Neural crest cell (in vitro differentiated cells): ENCODE data around the gene PPP1R3D. TPM values are rescaled to one million over a fixed set of nuclear protein-coding genes. Genes with fewer than 3 reads are reported as not detected.

Source experiments
- DNase-seq: peaks from one replicate; pipeline ENCODE4 v3.0.0; 2021; ENCODE audit warnings: low read depth, mixed read lengths, low spot score
- H3K27ac Mint-ChIP-seq: one replicate; pipeline ENCODE4 v1.8.0; 2021; ENCODE audit warnings: mild to moderate bottlenecking, mixed read lengths; ENCODE audit not compliant: unreplicated experiment
- H3K27me3 Mint-ChIP-seq: 2 replicates; pipeline ENCODE4 v1.8.0; 2021; ENCODE audit warnings: low read depth, mild to moderate bottlenecking, mixed read lengths
- H3K36me3 Mint-ChIP-seq: 2 replicates; pipeline ENCODE4 v1.8.0; 2021; ENCODE audit warnings: low read depth, mild to moderate bottlenecking, mixed read lengths
- H3K4me1 Mint-ChIP-seq: 2 replicates; pipeline ENCODE4 v1.8.0; 2021; ENCODE audit warnings: mixed read lengths
- H3K4me3 Mint-ChIP-seq: one replicate; pipeline ENCODE4 v1.8.0; 2021; ENCODE audit warnings: mild to moderate bottlenecking, mixed read lengths
- H3K9me3 Mint-ChIP-seq: 2 replicates; pipeline ENCODE4 v1.8.0; 2021; ENCODE audit warnings: mixed read lengths
- CTCF ChIP-seq: fragments of 200-600 bp; sonication (generic); conservative IDR thresholded peaks from 2 replicates; pipeline ENCODE4 v1.5.0; 2021; ENCODE audit warnings: antibody characterized with exemption, mild to moderate bottlenecking
- long read RNA-seq: library from polyadenylated mRNA; unstranded; transcript quantifications from one replicate; pipeline ENCODE4 v2.0.0, GENCODE V29; 2020
- total RNA-seq: library from RNA; stranded (reverse); gene quantifications from 2 replicates; pipeline ENCODE4 v1.2.1, GENCODE V29; 2021

PPP1R3D gene, protein sequence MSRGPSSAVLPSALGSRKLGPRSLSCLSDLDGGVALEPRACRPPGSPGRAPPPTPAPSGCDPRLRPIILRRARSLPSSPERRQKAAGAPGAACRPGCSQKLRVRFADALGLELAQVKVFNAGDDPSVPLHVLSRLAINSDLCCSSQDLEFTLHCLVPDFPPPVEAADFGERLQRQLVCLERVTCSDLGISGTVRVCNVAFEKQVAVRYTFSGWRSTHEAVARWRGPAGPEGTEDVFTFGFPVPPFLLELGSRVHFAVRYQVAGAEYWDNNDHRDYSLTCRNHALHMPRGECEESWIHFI
- 7.0 and 7.9 TPM in 2 replicates for total RNA-seq
- long read RNA-seq, partial matches to known transcripts: 0 of 2 reads
- long read RNA-seq, other reads (novel, unspliced or antisense): 0 of 2 reads

GRCh38 chr20:59940129-59940955 is at the start of gene PPP1R3D, which contains the start of gene FAM217B:
PPP1R3D (minus strand) TSS chr20:59940305; CDS start chr20:59939931, 374 bp downstream.
FAM217B (plus strand) TSS chr20:59940389; CDS start chr20:59943944, 3,555 bp downstream.
- peaks cover 55% of the 10 kb centered on the region for H3K4me1 Mint-ChIP-seq
- peak; percentile 89 for DNase-seq
- peak within 1 kb of the TSS; percentile 98 for H3K4me3 Mint-ChIP-seq
- peak; percentile 29 for TF ChIP-seq CTCF
- H3K27ac Mint-ChIP-seq: peak within 1 kb of the TSS; percentile 99
- peaks cover 5% of the 10 kb centered on the region for H3K36me3 Mint-ChIP-seq
- no peaks in the 10 kb centered on the region for H3K27me3 Mint-ChIP-seq
- no peaks in the 10 kb centered on the region for H3K9me3 Mint-ChIP-seq

DNA sequence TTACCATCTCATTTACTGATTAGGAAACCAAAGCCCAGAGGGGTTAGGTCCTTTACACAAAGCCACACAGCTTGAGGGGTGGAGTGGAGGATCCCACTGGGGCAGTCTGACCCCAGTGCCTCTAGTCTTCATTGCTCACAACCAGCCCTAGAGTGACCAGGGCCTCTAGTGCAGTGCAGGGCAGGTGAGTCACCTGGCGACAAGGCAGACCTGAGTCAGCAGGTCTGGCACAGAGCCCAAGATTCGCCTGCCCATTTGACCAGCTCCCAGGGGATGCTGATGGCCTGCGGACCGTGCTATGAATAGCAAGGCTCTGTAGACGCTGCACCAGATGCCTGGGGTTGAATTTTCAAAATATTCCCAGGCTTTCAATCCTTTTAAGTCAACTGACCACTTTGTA is 48.0 kb upstream of the PPP1R3D start:
- no peaks in the 10 kb centered on the region for H3K36me3 Mint-ChIP-seq
- no peaks in the 10 kb centered on the region for H3K9me3 Mint-ChIP-seq
- no peaks in the 10 kb centered on the region for H3K27me3 Mint-ChIP-seq
- no peaks in the 10 kb centered on the region for H3K4me1 Mint-ChIP-seq
- H3K4me3 Mint-ChIP-seq: no peak overlapping the region
- H3K27ac Mint-ChIP-seq: no peak overlapping the region
- DNase-seq: no peak
- TF ChIP-seq CTCF: no peak

GRCh38 chr20:59987135-59987534 is 47.0 kb upstream of the PPP1R3D start:
- H3K4me3 Mint-ChIP-seq: no peak overlapping the region
- no peaks in the 10 kb centered on the region for H3K9me3 Mint-ChIP-seq
- no peak for DNase-seq
- TF ChIP-seq CTCF: no peak
- H3K4me1 Mint-ChIP-seq: no peaks in the 10 kb centered on the region
- no peak overlapping the region for H3K27ac Mint-ChIP-seq
- H3K36me3 Mint-ChIP-seq: no peaks in the 10 kb centered on the region
- H3K27me3 Mint-ChIP-seq: no peaks in the 10 kb centered on the region

- no peak for DNase-seq
- H3K27me3 Mint-ChIP-seq: no peaks in the 10 kb centered on the region
- H3K27ac Mint-ChIP-seq: no peak overlapping the region
- no peaks in the 10 kb centered on the region for H3K4me1 Mint-ChIP-seq
- no peak overlapping the region for H3K4me3 Mint-ChIP-seq
- H3K36me3 Mint-ChIP-seq: no peaks in the 10 kb centered on the region
- no peaks in the 10 kb centered on the region for H3K9me3 Mint-ChIP-seq
- TF ChIP-seq CTCF: peak; percentile 20
Measured at GRCh38 chr20:59985864-59986263, 45.8 kb upstream of the PPP1R3D start.

DNA sequence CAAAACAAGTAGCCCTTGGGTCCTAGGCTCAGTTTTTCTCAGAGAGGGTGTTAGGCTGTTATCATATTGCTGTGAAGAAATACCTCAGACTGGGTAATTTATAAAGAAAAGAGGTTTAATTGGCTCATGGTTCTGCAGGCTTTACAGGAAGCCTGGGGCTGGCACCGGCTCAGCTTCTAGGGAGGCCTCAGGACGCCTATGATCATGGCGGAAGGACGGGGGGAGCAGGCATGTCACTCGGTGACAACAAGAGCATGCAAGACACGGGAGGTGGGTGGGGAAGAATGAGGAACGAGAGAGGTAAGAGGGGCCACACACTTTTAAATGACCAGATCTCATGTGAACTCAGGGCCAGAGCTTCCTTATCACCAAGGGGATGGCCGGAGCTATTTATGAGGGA is 45.1 kb upstream of the PPP1R3D start:
- Mint-ChIP-seq H3K9me3 (no peaks in the 10 kb centered on the region), H3K4me3 (no peak overlapping the region), H3K36me3 (no peaks in the 10 kb centered on the region), H3K4me1 (no peaks in the 10 kb centered on the region), H3K27ac (peak overlapping the region; percentile 64), H3K27me3 (no peaks in the 10 kb centered on the region)
- no peak for DNase-seq
- no peak for TF ChIP-seq CTCF
